Upper lobe of right lung (tissue), 1 donor: ENCODE data around the gene PPM1A. TPM values are rescaled to one million over a fixed set of nuclear protein-coding genes. Genes with fewer than 3 reads are reported as not detected.

Experiments
- ATAC-seq: fragments of 200-7000 bp; cut with Tn5 transposase; one replicate; pipeline ENCODE4 v1.9.1; 2020; ENCODE audit warnings: mild to moderate bottlenecking, moderate library complexity
- DNase-seq: peaks from one replicate; pipeline ENCODE4 v3.0.0-alpha.2; 2020
- H3K27ac ChIP-seq: fragments of 200-600 bp; one replicate; pipeline ENCODE4 v1.8.0; 2022
- H3K27me3 ChIP-seq: fragments of 200-600 bp; one replicate; pipeline ENCODE4 v1.8.0; 2022; ENCODE audit warnings: mild to moderate bottlenecking
- H3K36me3 ChIP-seq: fragments of 200-600 bp; one replicate; pipeline ENCODE4 v1.8.0; 2022
- H3K4me1 ChIP-seq: fragments of 200-600 bp; one replicate; pipeline ENCODE4 v1.8.0; 2022
- H3K4me3 ChIP-seq: fragments of 200-600 bp; one replicate; pipeline ENCODE4 v1.8.0; 2022; ENCODE audit warnings: mild to moderate bottlenecking
- H3K9me3 ChIP-seq: fragments of 200-600 bp; one replicate; pipeline ENCODE4 v1.8.0; 2022
- intact Hi-C: fragments of 100-400 bp; cut with DNase I; formaldehyde crosslinking; loops from one replicate; pipeline ENCODE4 v1.11.0; 2022
- total RNA-seq: library from RNA; stranded (reverse); fragmentation: NEBNext Ultra II Directional; extraction: Animal tissue kit (Norgen Biotek cat#: 25700); gene quantifications from one replicate; pipeline ENCODE4 v1.2.1, GENCODE V29; 2021
- TF ChIP-seq, protein P1 (sequence below): fragments of 200-600 bp; IDR thresholded peaks from one replicate; pipeline ENCODE4 v1.8.0; 2022; ENCODE audit warnings: antibody characterized with exemption
- donor health status: DM: no; HTN: yes; CAD: no; lungs with severe emphysema.

PPM1A gene
- total RNA-seq, 1 donor from 2014 or later = 50.2 TPM

DNA sequence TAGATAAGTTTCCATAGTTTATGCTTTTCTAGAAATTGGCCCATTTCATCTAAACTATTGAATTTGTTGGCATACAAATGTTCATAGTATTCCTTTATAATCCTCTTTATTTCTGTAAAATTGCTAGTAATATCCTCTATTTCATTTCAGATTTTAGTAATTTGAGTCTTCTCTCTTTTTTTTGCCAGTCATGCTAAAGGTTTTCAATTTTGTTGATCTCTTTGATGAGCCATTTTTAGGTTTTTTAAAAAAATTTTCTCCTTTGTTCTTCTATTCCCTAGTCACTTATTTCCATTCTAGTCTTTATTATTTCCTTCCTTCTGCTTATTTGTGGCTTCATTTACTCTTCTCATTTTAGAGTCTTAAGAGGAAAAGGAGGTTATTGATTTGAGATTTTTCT lies 19.4 kb upstream of the PPM1A start:
- Histone ChIP-seq H3K36me3 (no peaks in the 10 kb centered on the region), H3K9me3 (no peaks in the 10 kb centered on the region), H3K4me3 (no peak overlapping the region), H3K4me1 (no peaks in the 10 kb centered on the region), H3K27me3 (no peaks in the 10 kb centered on the region), H3K27ac (no peak overlapping the region)
- no peak for ATAC-seq
- intact Hi-C loops = no loop called here
- no peak for DNase-seq
- TF ChIP-seq, protein P1, sequence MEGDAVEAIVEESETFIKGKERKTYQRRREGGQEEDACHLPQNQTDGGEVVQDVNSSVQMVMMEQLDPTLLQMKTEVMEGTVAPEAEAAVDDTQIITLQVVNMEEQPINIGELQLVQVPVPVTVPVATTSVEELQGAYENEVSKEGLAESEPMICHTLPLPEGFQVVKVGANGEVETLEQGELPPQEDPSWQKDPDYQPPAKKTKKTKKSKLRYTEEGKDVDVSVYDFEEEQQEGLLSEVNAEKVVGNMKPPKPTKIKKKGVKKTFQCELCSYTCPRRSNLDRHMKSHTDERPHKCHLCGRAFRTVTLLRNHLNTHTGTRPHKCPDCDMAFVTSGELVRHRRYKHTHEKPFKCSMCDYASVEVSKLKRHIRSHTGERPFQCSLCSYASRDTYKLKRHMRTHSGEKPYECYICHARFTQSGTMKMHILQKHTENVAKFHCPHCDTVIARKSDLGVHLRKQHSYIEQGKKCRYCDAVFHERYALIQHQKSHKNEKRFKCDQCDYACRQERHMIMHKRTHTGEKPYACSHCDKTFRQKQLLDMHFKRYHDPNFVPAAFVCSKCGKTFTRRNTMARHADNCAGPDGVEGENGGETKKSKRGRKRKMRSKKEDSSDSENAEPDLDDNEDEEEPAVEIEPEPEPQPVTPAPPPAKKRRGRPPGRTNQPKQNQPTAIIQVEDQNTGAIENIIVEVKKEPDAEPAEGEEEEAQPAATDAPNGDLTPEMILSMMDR = no peak

DNA sequence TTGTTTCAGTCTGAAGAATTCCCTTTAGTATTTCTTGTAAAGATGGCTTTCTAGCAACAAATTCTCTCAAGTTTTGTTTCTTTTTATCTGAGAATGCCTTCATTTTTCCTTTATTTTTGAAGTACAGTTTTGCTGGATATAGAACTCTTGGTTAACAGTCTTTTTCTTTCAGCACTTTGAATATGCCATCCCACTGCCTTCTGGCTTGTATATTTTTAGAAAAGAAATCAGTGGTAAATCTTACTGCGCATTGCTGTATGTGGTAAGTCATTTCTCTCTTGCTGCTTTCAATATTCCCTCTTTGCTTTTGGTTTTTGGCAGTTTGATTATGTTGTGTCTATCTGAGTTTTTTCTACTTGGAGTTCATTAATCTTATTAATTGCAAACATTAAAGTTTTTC lies 16.8 kb upstream of the PPM1A start:
- TF ChIP-seq, protein P1 = no peak
- no peaks in the 10 kb centered on the region for H3K27me3 ChIP-seq
- no peaks in the 10 kb centered on the region for H3K4me1 ChIP-seq
- ATAC-seq (no peak), DNase-seq (no peak)
- H3K27ac ChIP-seq = no peak overlapping the region
- intact Hi-C loops = no loop called here
- no peaks in the 10 kb centered on the region for H3K9me3 ChIP-seq
- no peak overlapping the region for H3K4me3 ChIP-seq
- no peaks in the 10 kb centered on the region for H3K36me3 ChIP-seq

DNA sequence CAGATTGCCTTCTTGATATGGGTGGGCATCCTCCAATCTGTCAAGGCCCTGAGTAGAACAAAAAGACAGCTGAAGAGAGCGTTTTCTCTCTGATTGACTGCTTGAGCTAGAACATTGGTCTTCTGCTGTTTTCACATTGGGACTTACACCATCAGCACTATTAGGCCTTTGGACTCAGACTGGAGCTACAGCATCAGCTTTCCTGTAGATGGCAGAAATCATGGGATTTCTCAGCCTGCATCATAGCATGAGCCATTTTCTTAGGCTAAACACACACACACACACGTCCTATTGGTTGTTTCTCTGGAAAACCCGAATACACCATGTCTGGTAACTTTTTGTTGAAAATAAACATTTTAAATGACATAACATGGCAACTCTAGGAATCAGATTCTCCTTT lies 15.8 kb upstream of the PPM1A start:
- no peaks in the 10 kb centered on the region for H3K36me3 ChIP-seq
- no peaks in the 10 kb centered on the region for H3K27me3 ChIP-seq
- TF ChIP-seq, protein P1 = no peak
- H3K9me3 ChIP-seq = no peaks in the 10 kb centered on the region
- intact Hi-C loops = no loop called here
- ATAC-seq = no peak
- H3K27ac ChIP-seq = no peak overlapping the region
- no peaks in the 10 kb centered on the region for H3K4me1 ChIP-seq
- no peak overlapping the region for H3K4me3 ChIP-seq
- DNase-seq = no peak

DNA sequence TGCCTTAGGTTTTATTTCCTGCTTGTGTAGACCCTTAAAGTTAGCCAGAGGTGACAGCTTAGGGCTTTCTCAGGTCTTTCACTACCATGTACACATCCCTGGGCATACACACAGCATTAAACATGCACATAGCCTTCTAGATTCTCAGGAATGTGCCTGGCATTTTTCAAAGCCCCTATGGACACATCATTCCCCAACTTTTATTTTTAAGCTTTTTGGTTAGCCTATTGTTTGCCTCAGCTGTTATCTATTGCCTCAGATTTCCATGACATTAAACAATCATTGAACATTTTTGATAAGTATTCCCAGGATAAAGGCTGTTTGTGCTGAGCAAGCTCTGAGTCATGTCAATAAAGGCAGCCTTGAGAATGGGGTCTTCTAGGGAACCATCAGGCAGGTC lies 15.1 kb upstream of the PPM1A start:
- H3K36me3 ChIP-seq = no peaks in the 10 kb centered on the region
- H3K27ac ChIP-seq = no peak overlapping the region
- TF ChIP-seq, protein P1 = no peak
- intact Hi-C loops = no loop called here
- H3K27me3 ChIP-seq = no peaks in the 10 kb centered on the region
- ATAC-seq (no peak), DNase-seq (no peak)
- no peaks in the 10 kb centered on the region for H3K9me3 ChIP-seq
- H3K4me3 ChIP-seq = no peak overlapping the region
- H3K4me1 ChIP-seq = no peaks in the 10 kb centered on the region

DNA sequence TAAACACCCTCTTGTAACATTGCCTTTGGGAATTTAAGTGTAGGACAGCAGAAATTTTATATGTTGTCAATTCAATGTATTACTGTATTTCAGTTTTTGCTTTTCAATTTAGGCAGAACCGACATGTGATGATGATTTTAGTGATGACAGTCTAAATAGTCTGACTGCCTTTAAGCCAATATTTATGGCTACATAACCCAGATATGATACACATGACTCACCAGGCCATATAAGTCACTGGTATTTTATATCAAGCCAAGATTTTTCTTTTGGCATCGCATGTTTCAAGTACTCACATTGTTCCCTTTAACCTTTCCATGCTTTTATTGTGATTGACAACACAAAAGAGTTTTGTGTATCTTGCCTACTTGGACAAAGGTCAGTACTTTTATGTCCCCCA lies 13.6 kb upstream of the PPM1A start:
- no peak for DNase-seq
- TF ChIP-seq, protein P1 = no peak
- Histone ChIP-seq H3K4me1 (no peaks in the 10 kb centered on the region), H3K9me3 (no peaks in the 10 kb centered on the region), H3K27me3 (no peaks in the 10 kb centered on the region), H3K4me3 (no peak overlapping the region), H3K36me3 (no peaks in the 10 kb centered on the region), H3K27ac (no peak overlapping the region)
- ATAC-seq = no peak
- intact Hi-C loops = no loop called here

DNA sequence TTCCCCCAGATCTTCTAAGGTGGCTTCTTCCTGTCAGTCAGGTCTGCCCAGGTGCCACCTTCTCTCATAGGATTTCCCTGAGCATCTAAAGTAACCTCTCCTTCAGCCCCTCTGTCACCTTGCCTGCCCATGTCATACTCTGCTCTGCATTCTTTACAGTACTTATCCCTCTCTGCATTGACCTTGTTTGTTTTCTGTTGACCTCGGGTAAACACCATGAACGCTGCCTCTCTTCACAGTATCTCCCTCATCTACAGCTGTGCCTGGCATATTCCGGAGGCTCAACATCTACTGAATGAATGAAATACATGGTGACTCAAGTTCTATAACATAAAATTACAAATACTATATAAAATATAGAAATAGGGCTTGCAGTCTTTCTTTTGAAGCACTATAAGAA lies 10.1 kb upstream of the PPM1A start:
- TF ChIP-seq, protein P1 = no peak
- no peak for DNase-seq
- Histone ChIP-seq H3K4me3 (no peak overlapping the region), H3K36me3 (no peaks in the 10 kb centered on the region), H3K27me3 (no peaks in the 10 kb centered on the region), H3K4me1 (no peaks in the 10 kb centered on the region), H3K9me3 (no peaks in the 10 kb centered on the region), H3K27ac (no peak overlapping the region)
- ATAC-seq = no peak
- intact Hi-C loops = no loop called here
